Skeletal muscle cell (primary cell): ENCODE measurements around the gene DEPDC5.

Experiments used
- DNase-seq: peaks from one replicate; pipeline ENCODE4 v3.0.0-alpha.2; 2010; ENCODE audit warnings: low read depth
- H3K4me3 ChIP-seq: 2 replicates; pipeline ENCODE4 v1.5.1; 2011; ENCODE audit warnings: low read depth, mild to moderate bottlenecking, control low read depth, low read length, moderate library complexity

Gene DEPDC5

DNA sequence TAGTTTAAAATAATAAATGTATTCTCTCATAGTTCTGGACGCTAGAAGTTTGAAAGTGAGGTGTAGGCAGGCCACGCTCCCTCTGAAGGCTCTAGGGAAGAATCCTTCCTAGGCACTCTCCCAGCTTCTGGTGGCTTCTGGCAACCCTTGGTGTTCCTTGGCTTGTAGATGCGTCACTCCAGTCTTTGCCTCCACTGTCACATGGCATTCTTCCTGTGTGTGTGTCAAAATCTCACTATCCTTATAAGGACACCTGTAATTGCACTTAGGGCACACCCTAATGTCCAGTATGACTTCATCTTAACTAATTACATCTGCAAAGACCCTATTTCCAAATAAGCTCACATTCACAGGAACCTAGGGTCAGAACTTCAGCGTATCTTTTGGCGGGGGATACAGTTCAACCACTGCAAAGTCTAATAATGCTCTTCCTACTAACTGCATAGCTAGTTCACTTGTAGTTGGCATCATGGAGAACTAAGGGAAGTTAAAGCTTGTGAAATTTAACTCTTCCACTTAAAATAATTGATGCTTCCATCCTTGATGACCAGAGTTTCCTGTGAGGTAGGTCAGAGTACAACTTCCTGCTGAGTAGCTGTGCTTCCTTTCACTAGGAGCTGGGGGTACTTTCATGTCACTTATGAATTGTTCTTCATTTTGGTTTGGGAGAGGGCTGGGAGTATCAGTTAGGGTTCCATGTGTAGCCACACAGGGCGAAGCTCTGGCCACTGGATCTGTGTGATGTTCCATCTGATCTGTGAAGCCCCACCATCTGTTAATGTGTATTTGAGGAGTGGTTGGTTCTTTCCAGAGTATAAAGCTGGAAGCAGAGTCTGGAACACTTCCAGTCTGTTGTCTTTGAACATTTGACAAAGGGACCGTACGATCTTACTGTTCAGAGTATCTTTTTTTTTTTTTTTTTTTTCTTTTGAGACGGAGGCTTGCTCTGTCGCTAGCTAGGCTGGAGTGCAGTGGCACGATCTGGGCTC lies 201.0 kb downstream of the DEPDC5 start:
- DNase-seq: no peak
- no peak overlapping the region for H3K4me3 ChIP-seq

DNA sequence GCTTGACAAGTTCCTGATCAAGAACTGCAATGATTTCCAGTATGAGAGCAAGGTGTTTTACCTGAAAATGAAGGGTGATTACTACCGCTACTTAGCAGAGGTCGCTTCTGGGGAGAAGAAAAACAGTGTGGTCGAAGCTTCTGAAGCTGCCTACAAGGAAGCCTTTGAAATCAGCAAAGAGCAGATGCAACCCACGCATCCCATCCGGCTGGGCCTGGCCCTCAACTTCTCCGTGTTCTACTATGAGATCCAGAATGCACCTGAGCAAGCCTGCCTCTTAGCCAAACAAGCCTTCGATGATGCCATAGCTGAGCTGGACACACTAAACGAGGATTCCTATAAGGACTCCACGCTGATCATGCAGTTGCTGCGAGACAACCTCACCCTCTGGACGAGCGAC lies 202.5 kb downstream of the DEPDC5 start:
- no peak overlapping the region for H3K4me3 ChIP-seq
- DNase-seq: no peak
